Muscle layer of colon (tissue), 2 donors: ENCODE results near the gene TEDDM1.

ENCODE experiments used
- H3K27ac ChIP-seq: one replicate; pipeline ENCODE4 v1.7.0; 2013; ENCODE audit warnings: low read depth, mild to moderate bottlenecking, low read length, moderate library complexity
- H3K27me3 ChIP-seq, 2 donors: one replicate each; pipeline ENCODE4 v1.7.0; 2013; ENCODE audit warnings: low read length in 2 of 2, mild to moderate bottlenecking in 2 of 2; ENCODE audit not compliant: insufficient read depth in 2 of 2, control insufficient read depth in 1 of 2
- H3K36me3 ChIP-seq: one replicate; pipeline ENCODE4 v1.7.0; 2013; ENCODE audit warnings: mild to moderate bottlenecking, low read length; ENCODE audit not compliant: insufficient read depth
- H3K4me1 ChIP-seq: one replicate; pipeline ENCODE4 v1.7.0; 2013; ENCODE audit warnings: mild to moderate bottlenecking, low read length; ENCODE audit not compliant: insufficient read depth
- H3K4me3 ChIP-seq, 2 donors: one replicate each; pipeline ENCODE4 v1.7.0; 2013; ENCODE audit warnings: low read length in 2 of 2, low read depth in 1 of 2, mild to moderate bottlenecking in 1 of 2, moderate library complexity in 1 of 2
- H3K9ac ChIP-seq: one replicate; pipeline ENCODE4 v1.7.0; 2013; ENCODE audit warnings: low read length
- H3K9me3 ChIP-seq: one replicate; pipeline ENCODE4 v1.7.0; 2013; ENCODE audit warnings: mild to moderate bottlenecking, low read length
- donor health status: abdominal sarcoma.
- donor health status: Adenocarcinoma of cecum.

The TEDDM1 gene

DNA sequence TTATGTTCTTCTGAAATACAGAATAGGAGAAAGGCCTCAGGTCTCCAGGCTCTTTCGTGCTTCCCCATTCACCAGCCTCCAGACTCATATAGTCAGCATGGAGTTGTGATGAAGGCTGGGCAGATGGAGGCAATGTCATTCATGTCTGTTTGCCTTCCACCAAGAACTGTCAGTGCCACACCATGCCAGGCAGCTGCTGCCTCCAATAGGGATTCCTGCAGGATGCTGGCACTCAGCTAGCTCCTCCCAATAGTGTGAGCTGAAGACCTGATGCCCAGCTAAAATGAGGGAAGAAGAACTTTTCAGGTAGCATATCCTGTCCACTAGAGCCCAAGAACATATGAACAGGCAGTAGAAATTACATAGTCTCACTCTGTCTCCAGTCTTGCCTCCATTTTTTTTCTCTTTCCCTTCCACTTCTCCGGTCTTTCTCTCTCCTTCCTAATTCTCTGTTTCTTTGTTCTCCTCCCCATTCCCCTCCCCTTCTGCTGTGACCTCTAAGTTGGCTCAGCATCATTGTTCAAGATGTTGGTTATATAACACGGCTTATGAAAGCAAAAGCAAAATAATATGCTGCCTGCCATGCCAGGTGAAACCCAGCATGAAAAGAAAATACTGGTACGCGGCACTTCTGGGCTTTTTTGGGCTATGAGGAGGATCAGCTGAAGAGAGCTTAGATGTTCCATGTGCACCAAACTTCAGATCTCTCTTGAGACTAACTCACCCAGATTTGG, 26.2 kb downstream of the TEDDM1 start:
- Histone ChIP-seq H3K9ac (no peak overlapping the region), H3K36me3 (no peaks in the 10 kb centered on the region), H3K4me1 (no peaks in the 10 kb centered on the region), H3K27ac (no peak overlapping the region), H3K9me3 (no peaks in the 10 kb centered on the region), H3K4me3 (no peak overlapping the region), H3K27me3 (no peaks in the 10 kb centered on the region)

DNA sequence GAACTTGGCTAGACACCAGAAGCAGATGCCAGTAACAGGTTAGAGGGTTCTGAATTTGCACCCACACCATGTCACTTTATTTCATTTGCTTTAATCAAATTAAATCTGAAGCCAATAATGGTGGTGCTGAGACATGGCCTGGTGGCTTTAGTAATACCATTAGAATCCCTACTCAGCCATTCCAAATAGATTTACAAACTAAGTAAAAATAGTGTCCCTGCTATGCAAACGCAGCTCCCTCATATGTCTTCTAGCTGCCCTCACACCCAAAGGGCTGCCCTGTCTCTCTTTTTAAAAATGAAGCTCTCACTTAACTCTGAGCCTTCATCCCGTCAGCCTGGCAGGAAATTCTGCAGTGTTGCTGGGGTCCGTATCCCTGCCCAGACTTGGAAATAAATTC, 29.9 kb downstream of the TEDDM1 start:
- no peaks in the 10 kb centered on the region for H3K27me3 ChIP-seq
- H3K4me3 ChIP-seq: no peak overlapping the region
- H3K4me1 ChIP-seq: no peaks in the 10 kb centered on the region
- H3K9me3 ChIP-seq: no peaks in the 10 kb centered on the region
- no peak overlapping the region for H3K27ac ChIP-seq
- no peak overlapping the region for H3K9ac ChIP-seq
- no peaks in the 10 kb centered on the region for H3K36me3 ChIP-seq

DNA sequence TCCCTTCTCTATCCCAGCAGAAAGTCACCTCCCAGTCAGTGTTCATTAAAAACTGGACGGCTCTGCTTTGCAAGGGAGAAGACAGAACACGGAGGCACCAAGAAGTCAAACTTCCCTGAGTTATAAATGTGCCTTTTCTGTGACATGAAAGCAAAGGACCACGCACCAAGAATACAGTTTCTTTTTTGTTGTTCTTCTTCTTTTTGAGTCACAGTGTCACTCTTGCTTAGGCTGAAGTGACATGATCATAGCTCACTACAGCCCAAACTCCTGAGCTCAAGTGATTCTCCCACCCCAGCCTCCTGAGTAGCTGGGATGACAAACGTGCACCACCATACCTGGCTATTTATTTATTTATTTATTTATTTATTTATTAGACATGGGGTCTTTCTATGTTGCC, 31.6 kb downstream of the TEDDM1 start:
- Histone ChIP-seq H3K9ac (no peak overlapping the region), H3K36me3 (no peaks in the 10 kb centered on the region), H3K27me3 (no peaks in the 10 kb centered on the region), H3K27ac (no peak overlapping the region), H3K4me1 (no peaks in the 10 kb centered on the region), H3K4me3 (no peak overlapping the region), H3K9me3 (no peaks in the 10 kb centered on the region)

DNA sequence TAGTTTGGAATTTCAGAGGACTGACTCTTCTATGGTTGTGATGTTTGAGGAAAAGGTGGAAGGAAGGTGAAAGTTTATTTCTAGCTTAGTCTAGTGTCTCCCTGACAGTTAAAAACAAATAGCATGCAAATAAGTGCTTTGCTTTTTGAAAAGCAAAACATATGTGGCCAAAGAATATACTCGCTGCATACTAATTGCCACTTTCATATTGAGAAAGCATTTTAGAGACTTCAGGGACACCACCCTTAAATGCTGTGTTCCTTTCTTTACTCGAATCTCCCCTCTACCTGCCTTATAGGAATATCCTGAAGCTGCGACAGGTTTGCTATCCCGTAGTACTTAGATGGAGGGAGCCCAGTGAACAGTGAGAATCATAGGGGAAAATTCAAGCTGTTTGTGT, 32.1 kb downstream of the TEDDM1 start:
- Histone ChIP-seq H3K9me3 (no peaks in the 10 kb centered on the region), H3K27me3 (no peaks in the 10 kb centered on the region), H3K9ac (no peak overlapping the region), H3K27ac (no peak overlapping the region), H3K4me3 (no peak overlapping the region), H3K36me3 (no peaks in the 10 kb centered on the region), H3K4me1 (no peaks in the 10 kb centered on the region)

DNA sequence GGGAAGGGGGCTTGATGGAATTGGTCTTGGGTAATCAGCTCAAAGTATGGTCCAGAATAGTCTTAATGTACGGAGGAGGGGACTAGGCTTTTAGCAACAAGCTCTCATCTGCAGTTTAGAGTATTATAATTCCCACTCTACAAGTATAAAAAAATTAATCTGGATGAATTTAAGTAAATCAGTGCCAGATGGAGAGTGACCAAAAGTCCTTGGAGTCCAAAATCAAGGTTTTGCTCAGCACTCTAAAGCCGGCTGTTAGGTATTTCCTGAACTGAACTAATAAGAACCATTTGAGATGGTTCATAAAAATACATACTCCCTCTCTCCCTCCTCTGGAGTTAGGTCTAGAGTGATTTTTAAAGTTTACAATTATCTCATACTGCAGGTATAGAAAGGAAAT, 32.5 kb downstream of the TEDDM1 start:
- H3K4me1 ChIP-seq: no peaks in the 10 kb centered on the region
- no peak overlapping the region for H3K4me3 ChIP-seq
- no peak overlapping the region for H3K27ac ChIP-seq
- H3K36me3 ChIP-seq: no peaks in the 10 kb centered on the region
- no peaks in the 10 kb centered on the region for H3K27me3 ChIP-seq
- no peaks in the 10 kb centered on the region for H3K9me3 ChIP-seq
- H3K9ac ChIP-seq: no peak overlapping the region

DNA sequence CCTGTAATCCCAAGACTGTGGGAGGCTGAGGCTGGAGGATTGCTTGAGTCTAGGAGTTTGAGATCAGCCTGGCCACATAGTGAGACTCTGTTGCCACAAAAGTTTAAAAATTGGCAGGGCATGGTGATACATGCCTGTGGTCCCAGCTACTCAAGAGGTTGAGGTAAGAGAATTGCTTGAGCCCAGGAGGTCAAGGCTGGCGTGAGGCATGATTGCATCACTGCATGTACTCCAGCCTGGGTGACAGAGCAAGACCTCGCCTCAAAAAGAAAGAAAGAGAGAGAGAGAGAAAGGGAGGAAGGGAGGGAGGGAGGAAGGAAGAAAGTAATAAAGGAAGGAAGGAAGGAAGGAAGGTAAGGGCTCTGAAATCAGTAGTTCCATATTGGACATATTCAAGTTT, 33.9 kb downstream of the TEDDM1 start:
- no peak overlapping the region for H3K9ac ChIP-seq

DNA sequence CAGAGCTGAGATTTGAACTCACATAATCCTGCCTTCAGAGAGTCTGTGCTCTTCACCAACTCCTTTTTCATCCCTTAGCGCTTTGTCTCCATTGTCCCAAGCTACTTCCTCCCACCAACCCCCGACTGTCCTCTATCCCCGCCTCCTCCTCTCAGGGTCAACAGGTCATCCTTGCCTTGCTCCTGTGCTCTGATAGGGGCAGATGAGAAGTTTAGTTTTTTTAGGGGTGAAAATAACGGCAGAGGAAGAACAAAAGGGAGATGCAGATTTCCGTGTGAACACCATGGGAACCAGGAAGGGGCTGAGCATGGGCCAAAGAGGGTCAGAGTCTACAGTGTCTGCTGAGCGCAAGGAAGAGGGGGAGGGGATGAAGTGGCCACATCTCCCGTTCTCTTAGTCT, 40.8 kb downstream of the TEDDM1 start:
- H3K4me3 ChIP-seq: no peak overlapping the region
- H3K9me3 ChIP-seq: no peaks in the 10 kb centered on the region
- no peaks in the 10 kb centered on the region for H3K4me1 ChIP-seq
- H3K27me3 ChIP-seq: no peaks in the 10 kb centered on the region
- H3K36me3 ChIP-seq: no peaks in the 10 kb centered on the region
- H3K9ac ChIP-seq: no peak overlapping the region
- H3K27ac ChIP-seq: no peak overlapping the region

More for the DNA sequence above, 33.9 kb downstream of the TEDDM1 start:
- Histone ChIP-seq H3K4me1 (no peaks in the 10 kb centered on the region), H3K9me3 (no peaks in the 10 kb centered on the region), H3K27ac (no peak overlapping the region), H3K4me3 (no peak overlapping the region), H3K36me3 (no peaks in the 10 kb centered on the region), H3K27me3 (no peaks in the 10 kb centered on the region)

DNA sequence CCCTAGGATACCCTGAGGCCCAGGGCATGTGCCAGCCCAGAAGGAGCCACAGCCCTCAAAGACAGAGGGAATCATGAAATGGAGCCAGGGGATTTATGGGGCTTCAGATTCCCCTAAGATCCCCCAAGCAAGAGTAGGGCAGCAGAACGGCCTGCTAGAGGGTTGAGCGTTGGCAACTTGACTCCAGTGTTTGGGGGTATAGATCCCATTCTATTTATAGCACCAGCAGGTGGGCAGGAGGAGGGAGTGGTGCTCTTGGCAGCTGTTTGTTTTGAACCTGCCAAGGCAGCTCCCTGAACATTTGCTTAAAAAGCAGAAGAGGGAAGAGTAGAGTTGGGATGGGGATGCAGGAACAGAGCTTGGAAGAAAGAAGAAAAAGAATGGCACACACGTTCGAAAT, 42.6 kb downstream of the TEDDM1 start:
- H3K4me1 ChIP-seq: no peaks in the 10 kb centered on the region
- no peak overlapping the region for H3K4me3 ChIP-seq
- no peaks in the 10 kb centered on the region for H3K36me3 ChIP-seq
- H3K9me3 ChIP-seq: no peaks in the 10 kb centered on the region
- no peak overlapping the region for H3K9ac ChIP-seq
- no peaks in the 10 kb centered on the region for H3K27me3 ChIP-seq
- H3K27ac ChIP-seq: no peak overlapping the region

DNA sequence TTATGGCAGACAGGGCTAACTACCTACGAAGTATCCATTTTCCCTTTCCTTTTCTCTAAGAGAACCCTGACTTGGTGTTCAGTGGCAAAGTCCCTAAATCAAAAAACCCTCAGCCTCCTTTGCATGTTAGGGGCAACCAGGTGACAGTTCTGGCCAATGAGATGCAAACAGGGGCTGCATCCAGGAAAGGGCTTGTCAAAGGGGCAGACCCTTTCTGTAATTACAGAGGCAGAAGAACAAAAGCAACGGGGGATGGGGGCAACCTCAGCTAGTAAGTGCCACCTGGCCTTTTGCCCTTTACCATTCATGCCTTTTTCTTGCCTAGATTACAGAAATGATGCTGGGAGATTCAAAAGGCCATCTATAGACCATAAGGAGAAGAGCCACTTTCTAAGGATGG, 43.3 kb downstream of the TEDDM1 start:
- Histone ChIP-seq H3K9ac (no peak overlapping the region), H3K27ac (no peak overlapping the region), H3K27me3 (no peaks in the 10 kb centered on the region), H3K4me1 (no peaks in the 10 kb centered on the region), H3K9me3 (no peaks in the 10 kb centered on the region), H3K4me3 (no peak overlapping the region), H3K36me3 (no peaks in the 10 kb centered on the region)

DNA sequence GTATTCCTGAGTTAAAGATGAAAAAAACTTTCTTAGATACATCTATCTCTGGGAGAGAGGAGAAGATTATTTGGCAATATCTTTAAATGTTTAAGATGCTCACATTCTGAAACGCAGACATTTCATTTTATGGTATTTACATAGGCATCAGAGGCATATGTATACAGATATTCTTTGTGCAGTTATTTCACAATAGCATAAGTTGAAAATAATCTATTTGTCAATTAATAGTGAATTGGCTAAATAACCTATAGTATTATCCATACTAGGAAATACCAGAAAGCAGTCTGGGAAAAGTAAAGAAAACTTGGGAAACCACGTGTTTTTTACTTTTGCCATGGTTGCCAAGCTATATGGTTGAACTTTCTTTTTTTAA, 44.8 kb downstream of the TEDDM1 start:
- no peaks in the 10 kb centered on the region for H3K27me3 ChIP-seq
- H3K36me3 ChIP-seq: no peaks in the 10 kb centered on the region
- H3K9me3 ChIP-seq: no peaks in the 10 kb centered on the region
- H3K4me1 ChIP-seq: no peaks in the 10 kb centered on the region
- H3K4me3 ChIP-seq: no peak overlapping the region
- no peak overlapping the region for H3K27ac ChIP-seq
- H3K9ac ChIP-seq: no peak overlapping the region

DNA sequence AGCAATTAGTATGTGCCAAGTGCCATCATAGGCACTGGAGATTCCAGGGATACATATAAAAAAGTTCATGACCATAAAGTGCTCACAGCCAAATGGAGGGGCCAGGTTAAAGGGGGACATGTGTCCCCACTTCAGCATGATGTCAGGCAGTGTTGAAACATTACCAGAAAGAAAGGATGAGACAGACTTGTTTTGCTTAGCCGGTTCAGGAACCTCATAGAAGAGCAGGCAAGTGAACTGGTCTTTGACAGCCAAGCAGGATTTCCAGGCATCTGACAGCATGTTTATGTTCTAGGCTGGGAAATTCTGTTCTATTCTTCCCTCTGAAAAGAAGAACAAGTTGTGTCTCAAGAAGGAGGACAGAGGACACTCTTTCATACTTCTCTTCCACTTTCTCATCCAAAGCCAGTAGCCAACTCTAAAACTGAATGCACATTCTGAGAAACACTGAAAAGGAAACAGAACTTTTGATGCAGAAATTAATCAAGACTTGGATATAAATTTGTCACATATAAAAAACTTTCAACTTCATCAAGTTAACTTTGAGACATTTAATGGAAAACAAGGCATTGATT, 48.6 kb downstream of the TEDDM1 start:
- no peak overlapping the region for H3K27ac ChIP-seq

DNA sequence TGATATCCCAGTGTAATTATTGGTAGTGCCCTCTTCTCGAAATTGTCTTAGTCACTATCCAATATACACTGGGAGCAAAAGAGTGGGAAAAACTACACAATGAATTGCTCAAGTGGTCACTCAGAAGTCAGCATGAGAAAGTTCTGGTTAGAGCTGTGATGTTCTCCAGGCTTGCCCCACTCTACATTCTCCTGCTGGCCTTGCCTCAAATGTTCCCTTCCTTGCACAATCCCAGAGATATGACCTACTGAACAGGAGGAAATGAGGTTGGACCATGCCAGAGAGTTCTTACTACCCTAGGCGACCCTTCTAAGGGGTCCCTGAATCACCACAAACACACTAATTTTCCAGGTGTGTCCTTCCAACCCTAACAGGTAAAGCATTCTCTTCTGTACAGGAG, 49.6 kb downstream of the TEDDM1 start:
- Histone ChIP-seq H3K9me3 (no peaks in the 10 kb centered on the region), H3K36me3 (no peaks in the 10 kb centered on the region), H3K27ac (no peak overlapping the region), H3K9ac (no peak overlapping the region), H3K27me3 (no peaks in the 10 kb centered on the region), H3K4me3 (no peak overlapping the region), H3K4me1 (peaks cover 5% of the 10 kb centered on the region)

More for the DNA sequence above, 48.6 kb downstream of the TEDDM1 start:
- H3K4me3 ChIP-seq: no peak overlapping the region
- no peak overlapping the region for H3K9ac ChIP-seq
- H3K36me3 ChIP-seq: no peaks in the 10 kb centered on the region
- H3K4me1 ChIP-seq: peaks cover 5% of the 10 kb centered on the region
- no peaks in the 10 kb centered on the region for H3K27me3 ChIP-seq
- H3K9me3 ChIP-seq: no peaks in the 10 kb centered on the region
